Endodermal cell (in vitro differentiated cells): ENCODE data around the gene CCT4. TPM values are rescaled to one million over a fixed set of nuclear protein-coding genes. Genes with fewer than 3 reads are reported as not detected.
"Not testable (repeated sequence)": the region's sequence is repeated elsewhere in the genome, so short reads cannot be mapped to it uniquely, and the experiment has no call there.

Experiments
- DNase-seq: peaks from one replicate; pipeline ENCODE4 v3.0.0-alpha.2; 2017
- H3K27ac ChIP-seq: 2 replicates; pipeline ENCODE4 v1.5.1; 2013; ENCODE audit warnings: mild to moderate bottlenecking, low read depth, low read length, moderate library complexity
- H3K27me3 ChIP-seq: 2 replicates; pipeline ENCODE4 v1.6.1; 2013; ENCODE audit warnings: mild to moderate bottlenecking, low read length, moderate library complexity; ENCODE audit not compliant: insufficient read depth, control insufficient read depth, poor library complexity, severe bottlenecking
- H3K36me3 ChIP-seq: 2 replicates; pipeline ENCODE4 v1.7.0; 2013; ENCODE audit warnings: mild to moderate bottlenecking, low read length, moderate library complexity; ENCODE audit not compliant: control insufficient read depth, insufficient read depth
- H3K4me1 ChIP-seq: one replicate; pipeline ENCODE4 v1.7.0; 2013; ENCODE audit warnings: low read length; ENCODE audit not compliant: control insufficient read depth, insufficient read depth
- H3K4me3 ChIP-seq: 2 replicates; pipeline ENCODE4 v1.5.1; 2013; ENCODE audit warnings: mild to moderate bottlenecking, low read length, moderate library complexity
- H3K9ac ChIP-seq: 2 replicates; pipeline ENCODE4 v1.6.1; 2013; ENCODE audit warnings: mild to moderate bottlenecking, low read length, moderate library complexity; ENCODE audit not compliant: poor library complexity, severe bottlenecking; ENCODE audit errors: extremely low read depth
- H3K9me3 ChIP-seq: 2 replicates; pipeline ENCODE4 v1.6.1; 2013; ENCODE audit warnings: mild to moderate bottlenecking, low read length, moderate library complexity; ENCODE audit not compliant: control insufficient read depth
- H3K27ac Mint-ChIP-seq: 2 replicates; pipeline ENCODE4 v1.8.0; 2020; ENCODE audit warnings: mixed read lengths
- H3K27me3 Mint-ChIP-seq: 2 replicates; pipeline ENCODE4 v1.8.0; 2021; ENCODE audit warnings: mild to moderate bottlenecking, mixed read lengths; ENCODE audit not compliant: insufficient read depth
- H3K36me3 Mint-ChIP-seq: 2 replicates; pipeline ENCODE4 v1.8.0; 2020; ENCODE audit warnings: low read depth, mixed read lengths
- H3K4me1 Mint-ChIP-seq: 2 replicates; pipeline ENCODE4 v1.8.0; 2020; ENCODE audit warnings: mixed read lengths
- H3K4me3 Mint-ChIP-seq: 2 replicates; pipeline ENCODE4 v1.8.0; 2020; ENCODE audit warnings: mild to moderate bottlenecking, moderate library complexity, mixed read lengths
- H3K9me3 Mint-ChIP-seq: 2 replicates; pipeline ENCODE4 v1.8.0; 2020; ENCODE audit warnings: mild to moderate bottlenecking, mixed read lengths
- WGBS, 2 experiments: methylation state at CpG; one replicate each; pipeline versions ENCODE4 v1.1.5 to v1.1.7; 2013; ENCODE audit warnings: missing lambda C conversion rate in 2 of 2, mixed read lengths in 1 of 2; ENCODE audit not compliant: insufficient coverage in 1 of 2, insufficient read length in 1 of 2; 5-methylcytosine and 5-hydroxymethylcytosine counted together
- total RNA-seq, 2 donors: library from RNA; stranded (reverse); fragmentation: NEBNext Ultra II Directional in 1 of 2; extraction: Animal tissue kit (Norgen Biotek cat#: 25700) in 1 of 2; gene quantifications; 2 replicates in 1 of 2; 3 replicates in 1 of 2; pipeline ENCODE4 v1.2.1, GENCODE V29; 2021
- TF ChIP-seq, protein P1 (sequence below): fragments of 200-600 bp; sonication (generic); conservative IDR thresholded peaks from 2 replicates; pipeline ENCODE4 v1.5.0; 2021; ENCODE audit warnings: antibody characterized with exemption, mild to moderate bottlenecking

CCT4 gene
- total RNA-seq, 2 donors from 2014 or later: 259 to 315 TPM

DNA sequence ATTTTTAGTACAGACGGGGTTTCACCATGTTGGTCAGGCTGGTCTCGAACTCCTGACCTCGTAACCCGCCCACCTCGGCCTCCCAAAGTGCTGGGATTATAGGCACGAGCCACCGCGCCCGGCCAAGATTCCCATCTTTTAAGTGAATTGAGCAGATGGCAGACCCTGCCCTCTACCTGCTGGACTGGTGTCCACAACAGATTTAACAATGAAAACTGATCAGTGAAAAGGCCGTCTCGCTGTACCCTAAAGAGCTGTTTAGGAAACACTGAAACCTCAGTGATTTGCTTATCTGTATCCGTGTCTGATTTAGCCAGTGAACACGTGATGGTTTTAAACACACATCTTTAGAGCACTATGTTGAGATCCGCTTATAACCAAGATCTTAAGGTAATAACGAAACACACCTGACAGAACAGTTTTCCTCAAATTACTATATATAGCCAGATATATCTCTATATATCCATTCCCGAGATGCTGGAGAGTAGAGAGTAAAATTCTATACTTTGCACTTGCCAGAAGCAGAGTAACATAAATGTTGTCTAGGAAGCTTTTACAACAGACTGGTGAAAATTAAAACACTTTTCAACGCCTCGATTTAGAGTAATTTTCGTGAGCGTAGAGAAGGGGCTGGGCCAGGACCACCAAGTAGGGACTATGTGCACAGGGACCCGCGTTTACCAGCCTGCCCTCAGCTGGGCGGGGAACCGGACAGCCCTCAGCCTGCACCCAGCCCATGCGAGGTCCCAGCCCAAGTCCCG lies 35.2 kb downstream of the CCT4 start:
- H3K4me1 ChIP-seq: no peaks in the 10 kb centered on the region
- DNase-seq: no peak
- H3K9me3 Mint-ChIP-seq: no peaks in the 10 kb centered on the region
- peak overlapping the region; percentile 26 for H3K9ac ChIP-seq
- H3K27me3 ChIP-seq: no peaks in the 10 kb centered on the region
- H3K36me3 Mint-ChIP-seq: no peaks in the 10 kb centered on the region
- no peaks in the 10 kb centered on the region for H3K9me3 ChIP-seq
- peak overlapping the region; percentile 81 for H3K4me3 Mint-ChIP-seq
- WGBS, 2 experiments: 47 to 52% methylated on average over 11 to 26 of the region's 26 CpGs
- H3K4me3 ChIP-seq: peak overlapping the region; percentile 98
- H3K27ac Mint-ChIP-seq: peak overlapping the region; percentile 97
- peaks cover 14% of the 10 kb centered on the region for H3K4me1 Mint-ChIP-seq
- H3K27ac ChIP-seq: peak overlapping the region; percentile 22
- peaks cover 1% of the 10 kb centered on the region for H3K27me3 Mint-ChIP-seq
- TF ChIP-seq, protein P1, sequence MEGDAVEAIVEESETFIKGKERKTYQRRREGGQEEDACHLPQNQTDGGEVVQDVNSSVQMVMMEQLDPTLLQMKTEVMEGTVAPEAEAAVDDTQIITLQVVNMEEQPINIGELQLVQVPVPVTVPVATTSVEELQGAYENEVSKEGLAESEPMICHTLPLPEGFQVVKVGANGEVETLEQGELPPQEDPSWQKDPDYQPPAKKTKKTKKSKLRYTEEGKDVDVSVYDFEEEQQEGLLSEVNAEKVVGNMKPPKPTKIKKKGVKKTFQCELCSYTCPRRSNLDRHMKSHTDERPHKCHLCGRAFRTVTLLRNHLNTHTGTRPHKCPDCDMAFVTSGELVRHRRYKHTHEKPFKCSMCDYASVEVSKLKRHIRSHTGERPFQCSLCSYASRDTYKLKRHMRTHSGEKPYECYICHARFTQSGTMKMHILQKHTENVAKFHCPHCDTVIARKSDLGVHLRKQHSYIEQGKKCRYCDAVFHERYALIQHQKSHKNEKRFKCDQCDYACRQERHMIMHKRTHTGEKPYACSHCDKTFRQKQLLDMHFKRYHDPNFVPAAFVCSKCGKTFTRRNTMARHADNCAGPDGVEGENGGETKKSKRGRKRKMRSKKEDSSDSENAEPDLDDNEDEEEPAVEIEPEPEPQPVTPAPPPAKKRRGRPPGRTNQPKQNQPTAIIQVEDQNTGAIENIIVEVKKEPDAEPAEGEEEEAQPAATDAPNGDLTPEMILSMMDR: no peak
- H3K36me3 ChIP-seq: no peaks in the 10 kb centered on the region

DNA sequence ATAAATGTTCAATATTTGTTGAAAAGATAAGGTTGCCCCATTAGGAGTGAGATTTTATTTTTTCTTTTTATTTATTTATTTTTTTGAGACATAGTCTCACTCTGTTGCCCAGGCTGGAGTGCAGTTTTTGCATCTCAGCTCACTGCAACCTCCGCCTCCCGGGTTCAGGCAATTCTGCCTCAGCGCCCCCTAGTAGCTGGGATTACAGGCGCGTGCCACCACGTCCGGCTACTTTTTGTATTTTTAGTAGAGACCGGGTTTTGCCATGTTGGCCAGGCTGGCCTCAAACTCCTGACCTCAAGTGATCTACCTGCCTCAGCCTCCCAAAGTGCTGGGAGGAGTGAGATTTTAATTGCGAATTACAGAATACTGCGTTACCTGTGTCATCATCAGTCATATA lies 37.2 kb downstream of the CCT4 start:
- not testable (repeated sequence) for H3K4me3 Mint-ChIP-seq
- TF ChIP-seq, protein P1: peak; percentile 44

DNA sequence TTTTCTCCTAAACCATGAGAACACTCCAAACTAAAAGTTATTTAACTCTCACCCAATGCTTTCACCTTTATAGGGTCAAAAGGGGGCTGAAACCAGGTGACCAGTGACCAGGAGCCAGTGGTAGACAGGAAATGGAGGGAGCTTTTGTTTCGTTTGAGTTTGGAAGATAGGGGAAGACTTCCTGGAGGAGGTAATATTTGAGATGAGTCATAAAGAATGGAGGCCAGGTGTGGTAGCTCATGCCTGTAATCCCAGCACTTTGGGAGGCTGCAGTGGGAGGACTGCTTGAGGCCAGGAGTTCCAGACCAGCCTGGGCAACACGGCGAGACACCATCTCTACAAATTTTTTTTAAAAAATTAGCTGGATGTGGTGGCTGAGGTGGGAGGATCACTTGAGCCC lies 43.1 kb downstream of the CCT4 start:
- Histone ChIP-seq H3K4me1 (peaks cover 6% of the 10 kb centered on the region), H3K36me3 (peaks cover 13% of the 10 kb centered on the region), H3K27me3 (no peaks in the 10 kb centered on the region), H3K9ac (no peak overlapping the region), H3K9me3 (no peaks in the 10 kb centered on the region), H3K4me3 (no peak overlapping the region), H3K27ac (no peak overlapping the region)
- Mint-ChIP-seq H3K27me3 (no peaks in the 10 kb centered on the region), H3K9me3 (no peaks in the 10 kb centered on the region), H3K36me3 (peaks cover 16% of the 10 kb centered on the region), H3K27ac (no peak overlapping the region), H3K4me3 (no peak overlapping the region), H3K4me1 (peaks cover 5% of the 10 kb centered on the region)
- 80 to 93% methylated on average over 1 to 3 of the region's 3 CpGs for WGBS, 2 experiments
- TF ChIP-seq, protein P1: no peak
- no peak for DNase-seq

More for the DNA sequence above, 37.2 kb downstream of the CCT4 start:
- peak; percentile 58 for DNase-seq
- not testable (repeated sequence) for H3K9ac ChIP-seq, H3K9me3 Mint-ChIP-seq, H3K4me3 ChIP-seq, H3K27me3 ChIP-seq, H3K36me3 ChIP-seq, H3K9me3 ChIP-seq, H3K27ac Mint-ChIP-seq, H3K27ac ChIP-seq, H3K36me3 Mint-ChIP-seq, H3K27me3 Mint-ChIP-seq, H3K4me1 ChIP-seq
- H3K4me1 Mint-ChIP-seq: peaks cover 14% of the 10 kb centered on the region
- 95 to 97% methylated on average over 10 of the region's 10 CpGs for WGBS, 2 experiments
